NCI-H2196 (cell line): Measurements from ENCODE around the gene AZGP1.
A peak's percentile ranks its signal among the peaks of the same experiment; 100 is the strongest.
"Not testable (repeated sequence)": the region's sequence is repeated elsewhere in the genome, so short reads cannot be mapped to it uniquely, and the experiment has no call there.

Source experiments
- DNase-seq: peaks from one replicate; lab custom pipeline; 2025; ENCODE audit not compliant: unreplicated experiment; lab: John Stamatoyannopoulos, UW

Gene AZGP1

GRCh38 chr7:99975782-99976521, at the start of gene AZGP1:
TSS of gene AZGP1 (minus strand) at chr7:99976031. CDS start at chr7:99976020, 11 bp downstream.
- DNase-seq, result no peak

GRCh38 chr7:100024020-100024619, 48.3 kb upstream of the AZGP1 start:
- no peak for DNase-seq

- DNase-seq, result no peak
Observed at GRCh38 chr7:100023526-100023925, 47.7 kb upstream of the AZGP1 start.

GRCh38 chr7:100022621-100023020, 46.8 kb upstream of the AZGP1 start:
- no peak for DNase-seq

GRCh38 chr7:100021297-100021696, 45.5 kb upstream of the AZGP1 start:
- DNase-seq, result no peak

GRCh38 chr7:100019908-100020307, 44.1 kb upstream of the AZGP1 start:
- no peak for DNase-seq

- DNase-seq, result no peak
Observed at GRCh38 chr7:100017875-100018274, 42.0 kb upstream of the AZGP1 start.

- no peak for DNase-seq
Observed at GRCh38 chr7:100017300-100017699, 41.5 kb upstream of the AZGP1 start.

GRCh38 chr7:100016215-100016901, 40.5 kb upstream of the AZGP1 start:
- DNase-seq, result no peak

GRCh38 chr7:100015232-100016214, 39.7 kb upstream of the AZGP1 start, which contains the start of gene ZKSCAN1:
TSS of gene ZKSCAN1 (plus strand) at chr7:100015596. CDS start at chr7:100023507, 7,911 bp downstream.
- peak; percentile 92 for DNase-seq

GRCh38 chr7:100013328-100013676, 37.5 kb upstream of the AZGP1 start:
- no peak for DNase-seq

- not testable (repeated sequence) for DNase-seq
Observed at GRCh38 chr7:100012385-100013327, 36.8 kb upstream of the AZGP1 start.

- DNase-seq, result no peak
Observed at GRCh38 chr7:100011516-100011915, 35.7 kb upstream of the AZGP1 start.

- DNase-seq, result no peak
Observed at GRCh38 chr7:100010901-100011300, 35.1 kb upstream of the AZGP1 start.

GRCh38 chr7:100009952-100010351, 34.1 kb upstream of the AZGP1 start:
- DNase-seq, result not testable (repeated sequence)

- DNase-seq, result no peak
Observed at GRCh38 chr7:100008525-100008924, 32.7 kb upstream of the AZGP1 start.

- no peak for DNase-seq
Observed at GRCh38 chr7:100007887-100008286, 32.1 kb upstream of the AZGP1 start.

- DNase-seq, result peak; percentile 91
Observed at GRCh38 chr7:100003711-100004661, 28.2 kb upstream of the AZGP1 start.

- no peak for DNase-seq
Observed at GRCh38 chr7:100000239-100000638, 24.4 kb upstream of the AZGP1 start.
